HG03108 (cell line): ENCODE results near the gene SLC9B2.
"Not testable (repeated sequence)": the region's sequence is repeated elsewhere in the genome, so short reads cannot be mapped to it uniquely, and the experiment has no call there.

Experiments used
- ATAC-seq: cut with Tn5 transposase; IDR thresholded peaks from one replicate; pipeline ENCODE4 v1.9.1; 2021; ENCODE audit warnings: moderate library complexity; ENCODE audit not compliant: unreplicated experiment

Gene SLC9B2

GRCh38 chr4:103019308-103020124 is 57.0 kb downstream of the SLC9B2 start, which contains the start of gene SLC9B1:
SLC9B1 (minus strand) TSS chr4:103019705; CDS start chr4:102991711, 27,994 bp downstream.
- ATAC-seq: peak; percentile 99

DNA sequence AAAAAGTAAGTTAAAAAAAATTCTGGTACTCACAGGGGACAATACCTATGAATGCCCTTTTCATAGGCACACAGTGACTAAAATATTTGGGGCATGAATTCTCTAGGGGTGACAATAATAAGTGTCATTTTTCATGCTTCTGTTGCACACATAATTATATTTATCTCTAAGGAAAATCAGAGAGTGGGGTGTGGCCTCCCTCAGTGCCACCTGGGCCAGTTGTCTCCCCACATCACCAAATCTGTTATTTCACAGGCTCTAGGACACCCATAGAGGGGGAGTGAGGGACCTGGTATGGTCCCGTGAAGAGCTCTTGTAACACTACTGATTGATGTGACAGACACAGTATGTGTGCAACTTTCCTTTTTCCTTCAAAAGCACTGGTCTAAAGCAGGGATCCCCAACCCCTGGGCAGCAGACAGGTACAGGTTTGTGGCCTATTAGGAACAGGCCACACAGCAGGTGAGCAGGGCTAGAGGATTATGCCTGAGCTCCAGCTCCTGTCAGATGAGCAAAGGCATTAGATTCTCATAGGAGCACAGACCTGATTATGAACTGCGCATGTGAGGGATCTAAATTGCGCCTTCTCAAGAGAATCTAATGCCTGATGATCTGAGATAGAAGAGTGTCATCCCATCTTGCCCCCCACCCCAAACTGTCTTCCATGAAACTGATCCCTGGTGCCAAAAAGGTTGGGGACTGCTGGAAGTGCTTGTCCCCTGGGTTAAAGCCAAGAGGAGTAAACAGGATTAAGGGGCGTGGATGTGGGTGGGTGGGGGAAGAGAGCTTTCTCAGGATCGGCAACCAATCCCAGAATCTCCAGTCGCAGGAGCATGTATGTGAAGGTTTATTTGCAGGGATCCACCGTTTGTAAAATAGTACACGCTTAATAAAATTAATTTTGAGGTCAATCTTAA is 57.9 kb downstream of the SLC9B2 start:
- ATAC-seq: no peak

GRCh38 chr4:103012551-103012950 is 64.0 kb downstream of the SLC9B2 start:
- no peak for ATAC-seq

GRCh38 chr4:103012060-103012459 is 64.5 kb downstream of the SLC9B2 start:
- ATAC-seq: no peak

- ATAC-seq: no peak
Measured at GRCh38 chr4:103011378-103012025, 65.1 kb downstream of the SLC9B2 start.

DNA sequence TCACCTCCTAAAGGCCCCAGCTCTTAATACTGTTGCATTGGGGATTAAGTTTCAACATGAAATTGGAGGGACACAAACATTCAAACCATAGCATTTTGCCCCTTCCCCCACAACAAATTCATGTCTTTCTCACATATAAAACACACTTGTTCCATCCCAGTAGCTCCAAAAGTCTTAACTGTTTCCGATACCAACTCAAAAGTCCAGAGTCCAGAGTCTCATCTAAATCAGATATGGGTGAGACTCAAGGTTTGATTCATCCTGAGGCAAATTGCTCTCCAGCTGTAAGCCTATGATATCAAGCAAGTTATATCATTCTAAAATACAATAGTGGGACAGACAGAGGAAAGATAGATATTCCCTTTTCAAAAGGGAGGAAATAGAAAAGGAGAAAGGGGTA is 65.8 kb downstream of the SLC9B2 start:
- no peak for ATAC-seq

GRCh38 chr4:103008875-103009729 is 67.5 kb downstream of the SLC9B2 start:
- ATAC-seq: peak; percentile 74

GRCh38 chr4:103002551-103002950 is 74.0 kb downstream of the SLC9B2 start:
- no peak for ATAC-seq

DNA sequence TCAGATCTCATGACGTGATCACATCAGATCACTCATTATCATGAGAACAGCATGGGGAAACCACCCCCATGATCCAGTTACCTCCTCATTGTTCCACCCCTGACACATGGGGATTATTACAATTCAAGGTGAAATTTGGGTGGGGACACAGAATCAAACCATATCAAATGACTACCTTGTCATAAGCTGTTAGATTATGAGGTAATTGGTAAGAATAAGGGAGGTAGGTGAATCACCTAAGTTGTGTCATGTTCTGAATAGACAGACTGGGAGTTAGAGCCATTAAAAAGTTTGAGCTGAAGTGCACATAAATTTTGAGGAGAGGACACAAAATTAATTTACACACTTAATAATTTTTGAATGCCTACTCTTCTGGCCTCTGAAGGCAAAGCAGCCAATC is 81.8 kb downstream of the SLC9B2 start:
- ATAC-seq: no peak

DNA sequence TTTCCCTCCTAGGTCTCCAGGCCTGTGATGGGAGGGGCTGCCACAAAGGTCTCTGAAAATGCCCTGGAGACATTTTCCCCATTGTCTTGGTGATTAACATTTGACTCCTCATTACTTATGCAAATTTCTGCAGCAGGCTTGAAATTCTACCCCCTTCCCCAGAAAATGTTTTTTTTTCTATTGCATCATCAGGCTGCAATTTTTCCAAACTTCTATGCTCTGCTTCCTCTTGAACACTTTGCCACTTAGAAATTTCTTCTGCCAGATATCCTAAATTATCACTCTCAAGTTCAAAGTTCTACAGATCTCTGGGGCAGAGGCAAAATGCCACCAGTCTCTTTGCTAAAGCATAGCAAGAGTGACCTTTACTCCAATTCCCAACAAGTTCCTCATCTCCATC is 82.6 kb downstream of the SLC9B2 start:
- not testable (repeated sequence) for ATAC-seq

DNA sequence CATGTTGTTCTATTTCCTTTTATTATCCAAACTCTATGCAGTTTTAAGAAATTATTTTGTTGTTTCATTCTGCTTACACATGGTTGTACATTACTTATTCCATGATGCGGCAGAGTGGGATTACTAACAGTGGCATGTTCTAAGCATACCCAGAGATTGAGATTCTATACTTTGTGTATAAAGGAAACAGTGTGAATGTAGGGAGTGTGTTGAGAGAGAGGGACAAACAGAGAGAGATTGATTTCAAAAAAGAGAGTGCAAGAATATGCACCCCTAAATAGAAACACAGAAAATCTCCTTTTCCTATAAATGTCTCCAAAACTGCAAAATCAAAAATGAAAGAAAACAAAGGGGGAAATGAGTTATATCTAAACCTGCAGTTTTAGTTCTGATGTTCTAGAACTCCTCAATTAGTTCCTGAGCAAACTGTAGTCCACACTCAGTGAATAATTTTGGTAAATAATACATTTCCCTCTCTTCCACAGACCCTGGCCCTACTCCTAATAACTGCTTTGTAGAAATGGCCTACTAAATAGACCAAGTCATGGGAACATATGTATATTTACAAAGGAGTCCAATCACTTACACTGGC is 88.0 kb downstream of the SLC9B2 start:
- no peak for ATAC-seq

- no peak for ATAC-seq
Measured at GRCh38 chr4:102981005-102981404, 95.6 kb downstream of the SLC9B2 start.
